Measurements from ENCODE around the gene TSPAN3. TPM values are rescaled to one million over a fixed set of nuclear protein-coding genes. Genes with fewer than 3 reads are reported as not detected.

The TSPAN3 gene
- total RNA-seq, 1 experiment from 2014 or later, result 271 TPM

DNA sequence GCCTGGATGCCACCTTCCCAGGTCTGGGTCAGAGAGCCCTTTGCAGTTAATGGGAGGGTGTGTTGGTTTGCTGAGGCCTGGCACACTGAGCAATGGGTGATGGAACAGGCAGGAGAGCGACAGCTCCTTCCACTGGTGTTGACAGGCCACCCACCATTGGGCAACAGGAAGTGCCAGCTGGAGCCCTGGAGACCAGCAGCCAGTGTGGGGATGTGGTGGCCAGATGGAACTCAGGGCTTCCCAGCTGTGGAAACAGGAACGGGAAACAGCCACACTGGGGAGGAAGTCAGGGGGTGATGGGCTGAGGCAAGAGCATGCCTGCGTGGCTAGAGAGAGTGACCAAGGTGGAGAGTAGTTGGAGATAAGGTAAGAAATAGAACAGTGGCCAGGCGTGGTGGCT lies 66.7 kb downstream of the TSPAN3 start:
- DNase-seq (ENCODE audit: low read depth), result no peak
- in situ Hi-C loops (cut with HindIII; ENCODE audit: low pct_unique_long_range_greater_than_20kb, low sequenced_read_pairs), result no loop called here

DNA sequence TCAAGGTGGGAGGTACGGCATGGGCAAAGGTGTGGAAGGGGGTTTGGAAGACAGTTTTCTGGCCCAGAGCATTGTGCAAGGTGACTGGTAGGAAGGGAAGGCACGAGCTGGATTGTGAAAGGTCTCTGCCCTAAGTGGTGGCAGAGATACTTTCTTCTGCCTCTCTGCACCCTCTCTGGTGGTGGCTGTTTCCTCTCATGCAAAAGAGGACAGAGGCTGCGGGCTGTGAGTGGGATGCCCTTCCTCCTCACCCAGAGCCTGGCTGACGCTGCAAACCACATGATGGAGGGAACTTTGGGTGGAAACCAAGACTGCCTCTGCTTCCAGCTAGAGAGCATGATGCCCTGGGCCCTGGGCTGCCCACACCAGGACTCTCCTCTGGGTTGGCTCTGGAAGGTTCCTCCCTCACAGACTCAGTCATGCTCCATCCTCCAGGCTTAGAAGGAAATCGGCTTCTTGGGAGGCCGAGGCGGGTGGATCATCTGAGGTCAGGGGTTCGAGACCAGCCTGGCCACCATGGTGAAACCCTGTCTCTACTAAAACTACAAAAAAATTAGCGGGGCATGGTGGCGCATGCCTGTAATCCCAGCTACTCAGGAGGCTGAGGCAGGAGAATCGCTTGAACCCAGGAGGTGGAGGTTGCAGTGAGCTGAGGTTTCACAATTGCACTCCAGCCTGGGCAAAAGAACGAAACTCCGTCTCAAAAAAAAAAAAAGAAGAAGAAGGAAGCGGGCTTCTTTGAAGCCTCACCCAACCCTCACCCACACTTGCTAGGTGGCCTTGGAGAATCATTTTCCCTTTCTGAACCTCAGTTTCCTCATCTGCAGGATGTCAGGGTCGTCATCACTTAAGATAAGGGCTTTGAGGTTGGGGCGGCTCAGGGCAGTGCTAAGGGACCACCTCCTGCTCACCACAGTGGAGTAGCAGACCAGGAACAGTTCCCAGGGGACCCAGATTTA lies 67.7 kb downstream of the TSPAN3 start:
- no peak for DNase-seq (ENCODE audit: low read depth)
- in situ Hi-C loops (cut with HindIII; ENCODE audit: low pct_unique_long_range_greater_than_20kb, low sequenced_read_pairs), result no loop called here

DNA sequence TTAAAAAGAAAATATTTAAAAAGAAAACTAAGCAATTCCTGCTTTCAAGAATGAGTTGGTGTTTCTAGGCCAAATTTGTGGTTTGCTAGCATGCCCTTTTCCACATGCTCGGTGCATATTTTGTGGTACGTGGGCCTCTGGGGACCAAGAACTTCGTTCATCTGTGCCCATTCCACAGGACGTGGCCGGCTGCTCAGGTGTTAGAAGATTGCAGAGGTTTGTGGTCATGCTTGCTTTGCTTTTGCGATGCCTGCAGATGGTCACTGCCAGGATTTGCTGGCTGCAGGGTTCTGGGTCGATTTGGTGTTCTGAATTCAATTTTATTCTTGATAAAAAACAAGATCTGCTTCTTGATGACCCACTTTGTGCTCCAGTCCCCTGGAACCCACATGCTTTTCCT lies 68.5 kb downstream of the TSPAN3 start:
- no peak for DNase-seq (ENCODE audit: low read depth)
- in situ Hi-C loops (cut with HindIII; ENCODE audit: low pct_unique_long_range_greater_than_20kb, low sequenced_read_pairs), result no loop called here

DNA sequence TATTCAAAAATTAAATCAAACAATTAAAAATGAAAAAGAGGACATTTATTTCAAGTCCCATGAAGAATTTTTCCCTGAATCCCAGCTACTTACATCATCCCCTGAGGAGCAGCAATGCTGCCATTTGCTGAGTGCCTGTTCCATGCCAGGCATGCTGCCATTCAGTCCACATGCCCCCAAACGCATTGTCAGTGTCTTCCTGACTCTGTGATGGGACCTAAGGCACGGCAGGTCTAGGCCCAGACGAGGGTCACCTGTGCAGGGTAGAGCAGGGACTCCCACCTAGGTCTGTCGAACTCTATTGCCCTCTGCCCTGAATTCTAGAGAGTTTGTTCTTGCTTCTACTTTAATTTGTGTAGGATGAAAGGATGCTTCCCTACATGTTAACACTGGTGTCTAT lies 68.9 kb downstream of the TSPAN3 start:
- DNase-seq (ENCODE audit: low read depth), result no peak
- in situ Hi-C loops (cut with HindIII; ENCODE audit: low pct_unique_long_range_greater_than_20kb, low sequenced_read_pairs), result no loop called here

DNA sequence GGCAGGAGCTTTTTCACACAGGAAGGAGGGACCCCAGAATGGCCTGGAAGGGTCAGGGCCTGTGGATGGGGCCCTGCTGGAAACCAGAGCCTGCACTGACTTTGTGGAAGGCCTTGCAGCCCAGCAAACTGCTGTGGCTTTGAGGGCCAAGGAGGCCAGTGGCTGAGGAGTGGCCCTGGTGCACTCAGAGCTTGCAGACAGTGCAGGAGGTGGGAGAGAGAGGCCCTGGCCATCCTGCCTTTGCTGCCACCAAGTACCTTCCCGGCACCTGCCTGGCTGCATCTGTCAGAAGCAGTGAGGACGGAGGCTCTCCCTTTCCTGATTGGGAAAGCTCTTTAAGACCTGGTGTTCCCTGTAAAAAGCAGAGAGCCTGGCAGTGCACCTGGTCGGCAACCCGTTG lies 69.6 kb downstream of the TSPAN3 start:
- in situ Hi-C loops (cut with HindIII; ENCODE audit: low pct_unique_long_range_greater_than_20kb, low sequenced_read_pairs), result no loop called here

DNA sequence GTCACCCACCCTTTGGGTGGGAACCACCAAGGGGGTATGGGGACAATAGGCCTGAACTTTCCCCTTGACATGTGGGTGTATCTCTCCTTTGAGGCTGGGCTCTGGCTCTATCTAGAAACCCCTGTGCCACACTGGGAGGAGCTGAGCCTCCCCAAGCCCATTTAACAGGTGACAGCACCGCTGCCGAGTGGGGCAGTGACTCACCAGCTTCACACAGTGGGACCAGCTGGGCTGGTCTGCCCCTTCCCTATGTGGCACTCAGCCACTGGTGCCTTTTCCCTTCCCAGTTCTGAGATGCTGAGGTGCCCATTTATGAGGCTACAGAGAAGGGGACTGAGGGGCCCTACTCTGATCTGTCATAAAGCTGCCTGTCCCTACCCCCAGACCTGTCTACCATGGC lies 70.9 kb downstream of the TSPAN3 start:
- no peak for DNase-seq (ENCODE audit: low read depth)
- in situ Hi-C loops (cut with HindIII; ENCODE audit: low pct_unique_long_range_greater_than_20kb, low sequenced_read_pairs), result no loop called here

More for the DNA sequence above, 69.6 kb downstream of the TSPAN3 start:
- no peak for DNase-seq (ENCODE audit: low read depth)

DNA sequence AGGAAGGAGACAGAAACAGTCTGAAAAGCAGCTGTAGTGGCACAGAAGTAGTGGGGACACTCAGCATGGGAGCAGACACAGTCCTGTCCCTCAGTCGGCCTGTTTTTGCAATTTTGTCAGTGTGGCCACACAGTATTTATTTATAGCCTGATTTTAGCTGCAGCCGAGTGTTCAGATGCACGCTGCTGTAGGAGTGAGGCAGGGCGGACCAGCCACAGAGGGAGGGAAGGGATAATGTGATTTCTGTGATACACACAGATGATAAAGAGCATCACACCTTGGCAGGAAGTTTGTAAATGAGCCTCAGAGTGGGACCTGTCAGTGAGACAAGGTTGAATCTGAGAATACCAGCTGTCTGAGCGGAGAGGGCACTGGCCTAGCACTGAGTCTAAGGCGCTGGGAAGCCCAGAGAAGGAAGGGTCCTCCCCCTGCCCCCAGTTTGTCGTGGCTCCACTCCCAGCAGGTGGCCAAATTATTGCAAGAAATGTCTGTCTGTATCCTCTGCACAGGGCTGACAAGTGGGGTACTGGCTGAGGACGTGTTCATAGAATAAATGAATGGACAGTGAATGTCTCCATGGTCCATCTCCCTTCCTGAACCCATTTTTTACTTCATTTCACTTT lies 72.1 kb downstream of the TSPAN3 start:
- in situ Hi-C loops (cut with HindIII; ENCODE audit: low pct_unique_long_range_greater_than_20kb, low sequenced_read_pairs), result no loop called here
- DNase-seq (ENCODE audit: low read depth), result no peak

DNA sequence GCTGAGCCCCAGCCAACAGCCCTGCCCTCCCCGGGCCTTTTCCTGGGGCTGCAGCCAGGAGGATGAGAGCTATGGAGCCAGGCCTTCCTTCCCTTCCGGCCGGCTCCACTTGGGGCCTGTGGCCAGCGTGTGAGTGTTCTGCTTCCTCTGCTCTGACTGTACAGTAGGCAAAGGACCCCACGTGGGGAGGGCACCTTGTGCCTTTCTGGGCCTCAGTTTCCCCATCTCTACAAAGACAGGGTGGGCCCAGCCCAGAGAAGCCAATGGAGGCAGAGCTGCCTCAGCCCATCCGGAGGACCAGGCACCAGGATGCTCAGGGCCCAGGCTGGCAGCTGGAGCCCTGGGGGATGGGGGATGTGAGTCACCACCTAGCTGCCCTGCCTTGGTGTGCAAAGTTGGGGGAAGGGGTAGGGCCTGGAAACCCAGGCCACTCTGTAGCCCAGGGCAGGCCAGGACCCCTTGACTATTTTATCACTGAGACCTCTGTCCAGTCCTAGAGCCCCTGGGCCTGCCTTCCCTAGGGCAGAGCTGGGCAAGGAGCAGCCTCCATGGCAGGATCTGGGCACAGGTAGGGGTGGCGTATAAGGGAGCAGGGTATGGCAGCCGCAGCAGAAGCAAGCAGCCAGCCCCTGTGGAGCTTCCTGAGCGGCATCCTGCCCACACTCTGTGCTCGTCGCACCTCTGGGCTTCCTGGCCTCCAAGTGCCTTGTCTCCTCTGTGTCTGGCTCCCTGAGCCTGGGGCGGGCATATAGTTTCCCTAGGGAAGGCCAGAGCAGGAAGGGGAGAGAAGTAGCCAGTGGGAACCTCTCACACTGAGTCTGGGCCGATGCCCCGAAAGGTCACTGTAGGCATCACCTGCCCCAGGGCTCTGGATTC lies 74.1 kb downstream of the TSPAN3 start:
- in situ Hi-C loops (cut with HindIII; ENCODE audit: low pct_unique_long_range_greater_than_20kb, low sequenced_read_pairs), result no loop called here
- DNase-seq (ENCODE audit: low read depth), result no peak

DNA sequence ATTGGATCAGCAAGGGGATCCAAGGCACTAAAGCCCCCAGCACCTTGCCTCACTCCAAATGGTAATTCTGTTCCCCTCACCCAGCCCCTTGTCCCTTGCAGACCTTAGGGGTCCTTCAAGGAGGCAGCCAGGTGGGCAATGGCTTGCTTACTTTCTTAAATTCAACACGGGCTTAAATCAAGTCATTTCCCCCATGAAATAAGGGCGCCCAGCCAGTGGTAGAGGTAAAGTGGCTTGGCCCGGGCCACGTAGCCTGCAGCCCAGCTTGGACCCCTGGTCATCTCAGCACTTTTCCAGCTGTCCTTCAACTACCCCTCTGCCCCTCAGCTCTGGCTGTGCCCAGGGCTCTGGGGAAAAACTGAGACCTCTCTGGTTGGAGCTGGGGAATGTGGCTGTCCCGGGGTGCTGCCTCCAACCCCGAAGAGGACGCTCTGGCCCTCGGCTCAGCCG lies 74.8 kb downstream of the TSPAN3 start:
- DNase-seq (ENCODE audit: low read depth), result no peak
- in situ Hi-C loops (cut with HindIII; ENCODE audit: low pct_unique_long_range_greater_than_20kb, low sequenced_read_pairs), result no loop called here

DNA sequence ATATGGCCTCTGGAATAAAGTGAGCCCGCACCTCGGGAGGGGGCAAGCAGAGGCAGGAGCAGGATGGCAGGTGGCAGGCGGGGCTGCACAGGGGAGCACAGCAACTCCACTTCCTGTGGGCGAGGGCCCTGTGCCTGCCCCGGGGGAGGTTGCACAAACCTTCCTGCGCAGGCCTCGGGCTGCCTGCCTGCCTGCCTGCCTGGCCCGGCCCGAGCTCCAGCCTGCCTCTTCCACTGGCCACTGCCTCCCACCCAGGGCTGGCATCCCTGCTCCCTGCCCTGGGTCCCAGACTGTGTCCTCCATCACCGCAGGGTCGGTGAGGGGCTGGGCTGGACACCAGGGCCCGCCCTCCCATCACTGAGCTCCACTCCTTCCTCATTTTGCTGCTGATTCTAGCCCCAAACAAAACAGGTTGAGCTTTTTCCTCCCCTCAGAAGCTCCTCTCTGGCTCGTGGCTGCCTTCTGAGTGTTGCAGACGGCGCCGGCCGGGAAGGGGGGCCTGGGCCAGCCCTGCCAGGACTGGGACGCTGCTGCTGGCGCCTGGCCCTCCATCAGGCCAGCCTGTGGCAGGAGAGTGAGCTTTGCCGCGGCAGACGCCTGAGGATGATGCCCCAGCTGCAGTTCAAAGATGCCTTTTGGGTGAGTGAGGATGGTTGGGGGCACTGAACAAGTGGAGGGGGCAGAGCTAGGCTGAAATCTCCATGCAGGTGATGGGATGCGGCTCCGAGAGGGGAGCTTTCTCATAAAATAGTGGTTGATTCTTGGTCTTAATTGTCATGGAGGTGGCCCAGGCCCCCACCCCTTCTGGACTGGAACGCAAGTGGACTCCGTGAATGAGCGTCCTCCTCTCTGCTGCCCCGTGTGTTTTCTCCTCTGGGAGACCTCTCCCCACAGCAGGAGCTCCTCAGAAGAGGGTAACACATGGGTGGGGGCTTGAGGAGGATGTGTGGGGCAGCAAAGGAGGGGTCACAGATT lies 75.7 kb downstream of the TSPAN3 start, which contains the start of gene PSTPIP1:
PSTPIP1 (plus strand) TSS at position 156 of the 975 bp plus-strand sequence; CDS start at position 604, 448 bp downstream.
- in situ Hi-C loops (cut with HindIII; ENCODE audit: low pct_unique_long_range_greater_than_20kb, low sequenced_read_pairs), result no loop called here
- DNase-seq (ENCODE audit: low read depth), result no peak

DNA sequence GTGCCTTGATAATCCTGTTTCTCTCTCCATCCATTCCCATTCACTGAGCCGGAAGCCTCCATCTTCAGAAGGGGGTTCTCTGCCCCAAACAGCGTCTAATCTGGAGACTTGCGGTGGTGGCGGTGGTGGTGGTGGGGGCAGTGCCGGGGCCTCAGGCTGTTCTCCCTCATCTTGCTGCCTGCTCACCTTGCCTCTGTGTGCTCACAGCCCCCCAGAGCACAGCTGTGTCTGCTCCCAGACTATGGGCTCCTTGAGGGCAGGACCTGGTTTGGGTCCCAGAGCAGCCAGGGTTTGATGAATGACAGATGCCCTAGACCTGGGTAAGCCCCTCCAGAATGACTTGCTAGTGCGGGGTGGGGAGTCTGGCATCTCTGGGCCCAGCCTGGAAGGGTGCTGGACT lies 76.4 kb downstream of the TSPAN3 start:
- DNase-seq (ENCODE audit: low read depth), result no peak

DNA sequence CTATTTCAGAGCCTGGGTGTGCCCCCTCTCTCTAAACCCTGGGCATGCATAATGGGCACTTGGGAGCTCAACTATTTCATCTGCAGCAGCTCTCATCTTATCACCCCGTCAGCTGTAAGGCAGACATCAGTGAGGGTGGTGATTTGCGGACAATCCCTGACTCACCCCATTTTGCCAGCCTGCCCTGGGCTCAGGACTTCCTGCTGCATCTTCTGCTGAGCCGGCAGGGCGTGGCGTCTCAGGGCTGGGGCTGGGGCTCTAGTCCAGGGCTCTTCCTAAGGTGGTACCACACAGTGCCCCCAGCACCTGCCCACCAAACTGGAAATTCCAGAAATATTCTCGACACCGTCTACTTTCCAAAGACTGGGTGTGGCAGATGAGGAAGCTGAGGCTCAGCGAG lies 76.9 kb downstream of the TSPAN3 start:
- DNase-seq (ENCODE audit: low read depth), result no peak
- in situ Hi-C loops (cut with HindIII; ENCODE audit: low pct_unique_long_range_greater_than_20kb, low sequenced_read_pairs), result no loop called here

More for the DNA sequence above, 76.4 kb downstream of the TSPAN3 start:
- in situ Hi-C loops (cut with HindIII; ENCODE audit: low pct_unique_long_range_greater_than_20kb, low sequenced_read_pairs), result no loop called here

DNA sequence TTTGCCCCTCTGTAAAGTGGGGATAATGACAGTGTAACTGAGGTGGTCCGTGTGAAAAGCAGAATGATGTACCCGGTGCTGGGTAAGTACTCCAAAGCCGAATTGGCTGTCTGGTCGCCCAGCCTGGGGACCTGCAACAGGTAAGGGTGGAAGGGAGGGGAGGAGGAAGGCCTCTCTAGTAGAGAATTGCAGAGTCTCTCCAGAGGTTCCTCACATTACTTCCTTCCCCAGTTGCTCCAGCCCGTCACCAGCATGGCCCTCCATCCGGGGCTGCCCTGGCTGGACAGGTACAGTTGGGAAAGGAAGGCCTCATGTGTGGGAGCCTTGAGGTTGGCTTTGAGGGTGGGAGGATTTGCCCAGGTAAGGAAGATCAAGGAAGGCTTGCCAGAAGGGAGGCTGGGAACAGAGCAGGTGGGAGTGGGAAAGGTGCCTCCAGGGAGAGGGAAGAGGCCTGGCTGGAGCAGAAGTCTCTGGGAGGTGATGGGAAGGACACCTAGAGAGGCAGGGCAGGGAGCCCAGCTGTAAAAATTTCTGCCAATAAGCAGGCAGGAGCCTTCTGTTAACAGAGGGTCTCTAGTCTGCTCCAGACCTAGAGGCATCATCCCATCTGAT lies 77.7 kb downstream of the TSPAN3 start:
- DNase-seq (ENCODE audit: low read depth), result no peak
- in situ Hi-C loops (cut with HindIII; ENCODE audit: low pct_unique_long_range_greater_than_20kb, low sequenced_read_pairs), result no loop called here

DNA sequence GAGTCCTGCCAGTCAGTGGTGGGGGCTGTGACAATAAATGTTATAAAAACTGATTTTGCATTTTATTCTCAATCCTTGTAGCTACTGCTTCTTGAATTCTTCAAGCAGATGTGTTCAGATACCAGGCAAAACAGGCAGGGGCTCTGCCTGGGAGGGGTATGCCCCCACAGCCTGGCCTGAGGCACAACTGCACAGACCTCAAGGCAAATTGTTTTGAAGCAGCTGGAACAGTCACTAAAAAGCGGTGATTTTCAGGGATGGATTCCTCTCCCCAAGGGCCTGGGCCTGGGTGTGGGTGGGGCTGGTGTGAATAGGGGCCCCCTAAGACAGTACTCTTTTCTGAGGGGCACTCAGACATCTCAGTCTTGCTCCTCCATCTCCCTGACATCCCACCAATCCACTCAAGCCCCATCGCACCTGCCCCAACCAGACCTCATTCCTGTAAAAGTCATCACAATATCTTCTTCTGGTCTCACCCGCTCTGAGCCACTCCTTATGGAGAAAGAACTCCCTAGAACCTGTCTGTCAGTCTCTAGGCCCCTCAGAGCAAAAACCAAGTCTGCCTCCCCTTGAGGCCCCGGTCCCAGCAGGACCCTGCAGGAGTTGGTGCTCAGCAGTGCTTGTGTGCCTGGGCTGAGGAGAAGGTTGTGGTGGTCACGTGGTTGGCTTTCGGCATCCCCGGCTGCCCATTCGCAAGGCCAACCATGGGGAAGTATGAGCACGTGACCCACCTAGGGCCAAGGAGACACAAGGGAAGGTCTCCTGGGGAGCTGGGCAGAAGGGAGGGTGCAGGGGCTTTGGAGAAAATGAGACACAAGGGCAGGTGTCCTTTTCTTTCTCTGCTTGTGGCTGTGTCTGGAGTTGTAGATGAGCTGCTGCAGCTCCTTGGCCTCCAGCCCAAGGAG lies 78.9 kb downstream of the TSPAN3 start:
- in situ Hi-C loops (cut with HindIII; ENCODE audit: low pct_unique_long_range_greater_than_20kb, low sequenced_read_pairs), result no loop called here

More for the DNA sequence above, 78.9 kb downstream of the TSPAN3 start:
- DNase-seq (ENCODE audit: low read depth), result no peak
